H1 (cell line): ENCODE measurements around the gene TAS2R42. TPM values are rescaled to one million over a fixed set of nuclear protein-coding genes. Genes with fewer than 3 reads are reported as not detected.

Experiments
- CTCF ChIA-PET: fragments of 300-600 bp; sonication (Branson Sonifier 250); formaldehyde crosslinking; loops from one replicate; lab custom pipeline; 2021; ENCODE audit not compliant: partially characterized antibody; lab: Charles Lee
- POLR2A ChIA-PET: fragments of 300-600 bp; sonication (Branson Sonifier 250); formaldehyde crosslinking; loops from one replicate; lab custom pipeline; 2021; ENCODE audit warnings: inconsistent platforms; ENCODE audit not compliant: partially characterized antibody; lab: Charles Lee
- DNase-seq, 2 experiments: peaks; one replicate each; pipeline versions ENCODE4 v3.0.0 to v3.0.0-alpha.2; 2010 to 2022; ENCODE audit warnings: low spot score in 2 of 2, low read depth in 1 of 2, mixed read lengths in 1 of 2
- FAIRE-seq: peaks from 2 replicates; lab custom pipeline; 2011; peaks lifted over from hg19 to GRCh38; lab: Jason Lieb, UNC
- H2AFZ ChIP-seq: 2 replicates; pipeline ENCODE4 v1.8.1; 2012; ENCODE audit warnings: low read length, inconsistent platforms
- H2AK5ac ChIP-seq: 2 replicates; pipeline ENCODE4 v1.6.1; 2013; ENCODE audit warnings: low read depth, low read length
- H2BK120ac ChIP-seq: replicated peaks from 2 replicates; pipeline ENCODE3; 2013; ENCODE audit warnings: low read depth, low read length, inconsistent platforms
- H2BK12ac ChIP-seq: 2 replicates; pipeline ENCODE4 v1.6.1; 2013; ENCODE audit warnings: low read depth, low read length
- H2BK15ac ChIP-seq: 2 replicates; pipeline ENCODE4 v1.6.1; 2013; ENCODE audit warnings: low read length
- H2BK20ac ChIP-seq: 2 replicates; pipeline ENCODE4 v1.6.1; 2013; ENCODE audit warnings: low read length
- H2BK5ac ChIP-seq: 2 replicates; pipeline ENCODE4 v1.6.1; 2013; ENCODE audit warnings: low read depth, low read length
- H3K14ac ChIP-seq: 2 replicates; pipeline ENCODE4 v1.6.1; 2013; ENCODE audit warnings: inconsistent platforms; ENCODE audit not compliant: insufficient read length
- H3K18ac ChIP-seq: 2 replicates; pipeline ENCODE4 v1.6.1; 2013; ENCODE audit warnings: low read length; ENCODE audit errors: extremely low read depth
- H3K23ac ChIP-seq: 2 replicates; pipeline ENCODE4 v1.6.1; 2013; ENCODE audit warnings: inconsistent platforms; ENCODE audit not compliant: insufficient read length
- H3K23me2 ChIP-seq: 2 replicates; pipeline ENCODE4 v1.6.1; 2013; ENCODE audit warnings: low read depth, low read length
- H3K27ac ChIP-seq: 2 replicates; pipeline ENCODE4 v1.6.1; 2011; ENCODE audit warnings: low read depth, low read length, inconsistent platforms
- H3K27me3 ChIP-seq, 4 experiments: replicated peaks in 1 of 4; 1 replicate in 1 of 4; 2 replicates in 3 of 4; pipeline versions ENCODE4 v1.6.1 to v1.8.1; 2011 to 2013; ENCODE audit warnings: low read length in 3 of 4, mild to moderate bottlenecking in 3 of 4, inconsistent platforms in 2 of 4, mixed read lengths in 2 of 4, moderate library complexity in 1 of 4; ENCODE audit not compliant: control insufficient read depth in 3 of 4, insufficient read depth in 3 of 4; ENCODE audit errors: extremely low read depth in 1 of 4
- H3K36me3 ChIP-seq, 4 experiments: 2 replicates each; pipeline versions ENCODE4 v1.6.1 to v1.8.1; 2011 to 2013; ENCODE audit warnings: mild to moderate bottlenecking in 4 of 4, low read length in 3 of 4, moderate library complexity in 2 of 4, control low read depth in 1 of 4, inconsistent platforms in 1 of 4; ENCODE audit not compliant: insufficient read depth in 4 of 4, control insufficient read depth in 2 of 4
- H3K4ac ChIP-seq: replicated peaks from 2 replicates; pipeline ENCODE3; 2013; ENCODE audit warnings: low read length, low read depth, mixed read lengths, inconsistent platforms; ENCODE audit not compliant: insufficient read length
- H3K4me1 ChIP-seq, 4 experiments: replicated peaks in 1 of 4; 1 replicate in 1 of 4; 2 replicates in 3 of 4; pipeline versions ENCODE4 v1.6.1 to v1.8.1; 2011 to 2013; ENCODE audit warnings: low read length in 3 of 4, inconsistent platforms in 2 of 4, mixed read lengths in 1 of 4; ENCODE audit not compliant: insufficient read depth in 4 of 4, control insufficient read depth in 3 of 4
- H3K4me2 ChIP-seq, 2 experiments: 2 replicates each; pipeline versions ENCODE4 v1.6.1 to v1.8.1; 2011 to 2013; ENCODE audit warnings: low read depth in 2 of 2, low read length in 2 of 2, control low read depth in 1 of 2, inconsistent platforms in 1 of 2, mild to moderate bottlenecking in 1 of 2; ENCODE audit not compliant: insufficient read depth in 1 of 2
- H3K4me3 ChIP-seq, 4 experiments: fragments of 200-600, 300-600 bp in 1 of 4; sonication (generic), shearing (Covaris generic), sonication (Bioruptor Twin) in 1 of 4; 2 replicates each; pipeline versions ENCODE4 v1.5.1 to v1.8.1; 2011 to 2016; ENCODE audit warnings: low read length in 4 of 4, low read depth in 3 of 4, control low read depth in 2 of 4, inconsistent platforms in 2 of 4, mild to moderate bottlenecking in 2 of 4, mixed read lengths in 1 of 4, moderate library complexity in 1 of 4; ENCODE audit not compliant: insufficient read depth in 2 of 4; ENCODE audit errors: extremely low read depth in 1 of 4
- H3K56ac ChIP-seq: replicated peaks from 2 replicates; pipeline ENCODE3; 2013; ENCODE audit warnings: low read depth, mild to moderate bottlenecking, mixed read lengths, low read length, inconsistent platforms; ENCODE audit not compliant: insufficient read length
- H3K79me1 ChIP-seq: 2 replicates; pipeline ENCODE4 v1.6.1; 2013; ENCODE audit warnings: low read depth, low read length, control low read depth
- H3K79me2 ChIP-seq, 2 experiments: 2 replicates each; pipeline versions ENCODE4 v1.6.1 to v1.8.1; 2012 to 2013; ENCODE audit warnings: low read length in 2 of 2, mild to moderate bottlenecking in 2 of 2, inconsistent platforms in 1 of 2; ENCODE audit not compliant: insufficient read depth in 2 of 2, control insufficient read depth in 1 of 2
- H3K9ac ChIP-seq, 4 experiments: replicated peaks in 1 of 4; 1 replicate in 1 of 4; 2 replicates in 3 of 4; pipeline versions ENCODE4 v1.6.1 to v1.8.1; 2011 to 2013; ENCODE audit warnings: low read depth in 3 of 4, low read length in 3 of 4, control low read depth in 2 of 4, mild to moderate bottlenecking in 2 of 4, moderate library complexity in 2 of 4, inconsistent platforms in 1 of 4; ENCODE audit errors: extremely low read depth in 1 of 4
- H3K9me3 ChIP-seq, 2 experiments: 2 replicates each; pipeline versions ENCODE4 v1.6.1 to v1.8.1; 2012 to 2013; ENCODE audit warnings: mild to moderate bottlenecking in 2 of 2, moderate library complexity in 2 of 2, control low read depth in 1 of 2, inconsistent platforms in 1 of 2, low read depth in 1 of 2, low read length in 1 of 2, mixed read lengths in 1 of 2; ENCODE audit not compliant: insufficient read depth in 2 of 2
- H4K20me1 ChIP-seq, 2 experiments: replicated peaks in 1 of 2; 2 replicates each; pipeline versions ENCODE3 to v1.8.1; 2011 to 2013; ENCODE audit warnings: inconsistent platforms in 2 of 2, low read length in 2 of 2, mild to moderate bottlenecking in 1 of 2; ENCODE audit not compliant: insufficient read depth in 2 of 2, control insufficient read depth in 1 of 2
- H4K5ac ChIP-seq: 2 replicates; pipeline ENCODE4 v1.6.1; 2013; ENCODE audit warnings: low read length, low read depth, mixed read lengths, inconsistent platforms; ENCODE audit not compliant: insufficient read length
- H4K8ac ChIP-seq: 2 replicates; pipeline ENCODE4 v1.8.0; 2013; ENCODE audit warnings: mild to moderate bottlenecking, moderate library complexity, low read length, inconsistent platforms; ENCODE audit not compliant: insufficient read depth; ENCODE audit errors: extremely low read depth
- H4K91ac ChIP-seq: replicated peaks from 2 replicates; pipeline ENCODE3; 2013; ENCODE audit warnings: low read length, mixed read lengths, inconsistent platforms; ENCODE audit not compliant: insufficient read length
- TBP ChIP-seq: IDR thresholded peaks from 2 replicates; pipeline ENCODE4 v1.6.1; 2011; ENCODE audit warnings: low read depth, low read length, improper control_type of control experiment
- YY1 ChIP-seq: IDR thresholded peaks from 2 replicates; pipeline ENCODE4 v1.6.1; 2011; ENCODE audit warnings: low read depth, mild to moderate bottlenecking, low read length
- WGBS, 2 experiments: shearing (Covaris generic) in 1 of 2; methylation state at CpG; one replicate each; pipeline versions ENCODE4 v1.1.6 to v1.1.7; 2013 to 2015; ENCODE audit warnings: low lambda C conversion rate in 2 of 2, mixed read lengths in 2 of 2, inconsistent platforms in 1 of 2, low coverage in 1 of 2, missing lambda C conversion rate in 1 of 2; ENCODE audit not compliant: insufficient replicate concordance in 2 of 2, insufficient coverage in 1 of 2, insufficient read length in 1 of 2; ENCODE audit errors: extremely low coverage in 1 of 2, missing lambda C conversion rate in 1 of 2; 5-methylcytosine and 5-hydroxymethylcytosine counted together
- polyA plus RNA-seq, 7 experiments: library from polyadenylated mRNA; depleted of rRNA in 3 of 7; stranded (reverse) in 5 of 7; unstranded in 2 of 7; fragments of >200 nt in 5 of 7; fragments of 200-250 nt in 2 of 7; gene quantifications; 1 replicate in 5 of 7; 2 replicates in 1 of 7; 4 replicates in 1 of 7; pipeline versions ENCODE4 v1.2.1 to v1.2.3, GENCODE V29; 2011 to 2013; ENCODE audit warnings: missing spikeins in 2 of 7, mixed read lengths in 2 of 7
- total RNA-seq: library from RNA; stranded (reverse); fragmentation: NEBNext Ultra II Directional; extraction: Animal tissue kit (Norgen Biotek cat#: 25700); gene quantifications from 2 replicates; pipeline ENCODE4 v1.2.1, GENCODE V29; 2021

Gene TAS2R42
- total and polyA plus RNA-seq, 2 of the 8 experiments (the other 6 are each of a cell fraction or from before 2014, with no cell fraction given) = not detected

DNA sequence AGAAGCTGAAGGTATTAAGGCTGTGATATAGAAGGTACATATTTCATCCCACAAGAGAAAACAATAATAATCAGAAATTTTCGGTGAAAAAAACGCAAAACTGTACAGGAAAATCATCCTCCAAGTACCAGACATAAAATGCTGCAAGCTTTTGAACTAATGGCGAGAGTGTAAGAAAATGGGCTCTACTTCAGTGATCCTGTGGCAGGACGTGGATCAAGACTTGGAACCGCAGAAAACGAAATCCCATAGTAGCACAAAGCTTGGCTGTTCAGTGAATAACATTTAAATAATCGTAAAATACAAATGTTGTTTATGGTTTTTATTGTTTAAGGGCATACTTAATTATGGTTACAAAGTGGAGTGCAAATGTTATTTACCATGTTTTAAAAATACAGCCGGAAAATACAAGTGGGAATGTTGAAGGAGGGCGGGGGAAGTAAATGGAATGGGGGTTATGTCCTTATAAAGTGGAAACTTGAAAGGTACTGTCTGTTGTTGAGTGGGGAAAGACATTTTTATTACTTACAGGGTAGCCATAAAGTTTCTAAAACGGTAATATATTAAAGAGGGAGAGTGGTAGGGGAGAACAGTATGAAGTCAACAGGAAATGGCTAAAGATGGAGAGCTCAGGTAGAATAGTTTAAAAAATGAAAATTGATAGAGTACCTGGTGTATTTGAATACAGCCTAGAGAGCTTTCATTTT lies 14.6 kb downstream of the TAS2R42 start:
- H4K91ac ChIP-seq = no peak overlapping the region
- H3K79me2 ChIP-seq = peaks cover 16 to 58% of the 10 kb centered on the region in 2 experiments
- no peak overlapping the region for H2BK15ac ChIP-seq
- H3K23ac ChIP-seq = no peak overlapping the region
- H3K27ac ChIP-seq = peak overlapping the region; percentile 93
- peak overlapping the region; percentile 30; the same call in 1 of the 2 replicates for H2AFZ ChIP-seq
- H4K5ac ChIP-seq = peak overlapping the region; percentile 68
- H3K9ac ChIP-seq = peak overlapping the region; percentile 68 to 97 (median 92)
- H2BK20ac ChIP-seq = no peak overlapping the region
- 0 out of 2 replicates have a peak, but pooled peaks cover 2% of the 10 kb centered on the region for H3K23me2 ChIP-seq
- DNase-seq (no peak), FAIRE-seq (no peak)
- no peak overlapping the region for H3K18ac ChIP-seq
- no peak overlapping the region for H2AK5ac ChIP-seq
- H2BK12ac ChIP-seq = no peak overlapping the region
- no peak overlapping the region for H2BK120ac ChIP-seq
- peak overlapping the region; percentile 67 to 89 for H3K4me2 ChIP-seq
- CTCF ChIA-PET = interaction anchor here (0.6 to 1.4 kb wide), 2 partner anchors 33 to 335 kb away, joined by 4 to 5 read pairs; no protein-coding TSS in a partner anchor
- H3K14ac ChIP-seq = no peak overlapping the region
- no peak overlapping the region for H4K8ac ChIP-seq
- peak overlapping the region; percentile 76 to 100 (median 85) for H3K4me3 ChIP-seq
- peaks cover 0 to 9% (median 2%) of the 10 kb centered on the region in 4 experiments; a peak in 2 of 8 replicates for H3K36me3 ChIP-seq
- H4K20me1 ChIP-seq = peaks cover 0 to 8% of the 10 kb centered on the region in 2 experiments
- 12% methylated on average over 10 of the region's 10 CpGs; no CpG with 5 or more reads in 1 of the 2 experiments for WGBS, 2 experiments
- H3K9me3 ChIP-seq = no peaks in the 10 kb centered on the region
- H3K4ac ChIP-seq = no peak overlapping the region
- no peaks in the 10 kb centered on the region; the same call in 1 of the 2 replicates for H3K79me1 ChIP-seq
- TF ChIP-seq TBP = no peak
- TF ChIP-seq YY1 = peak; percentile 62; the same call in 1 of the 2 replicates
- H3K4me1 ChIP-seq = peaks cover 0 to 3% (median 0%) of the 10 kb centered on the region in 4 experiments; a peak in 1 of 7 replicates
- H3K56ac ChIP-seq = peak overlapping the region; percentile 42
- no peak overlapping the region for H2BK5ac ChIP-seq
- no peaks in the 10 kb centered on the region for H3K27me3 ChIP-seq
- POLR2A ChIA-PET = interaction anchor here (0.6 to 6.3 kb wide), 32 partner anchors 9 to 799 kb away, joined by 3 to 53 read pairs (median 4); partner anchors contain the start of gene YBX3
